T-cell (primary cell): Measurements from ENCODE around the gene VTI1A. TPM values are rescaled to one million over a fixed set of nuclear protein-coding genes. Genes with fewer than 3 reads are reported as not detected.

Source experiments
- ATAC-seq, 4 experiments: fragments of 200-7000 bp in 3 of 4; fragments of 150-1000 bp in 1 of 4; cut with Tn5 transposase; replicated peaks in 1 of 4; 1 replicate in 3 of 4; 2 replicates in 1 of 4; pipeline ENCODE4 v1.10.0; 2021; ENCODE audit warnings: moderate library complexity in 3 of 4, mild to moderate bottlenecking in 2 of 4, moderate number of reproducible peaks in 1 of 4
- CTCF ChIA-PET, 2 donors: fragments of 300-600 bp; sonication (Branson Sonifier 250); formaldehyde crosslinking; loops; one replicate each; lab custom pipeline; 2022; ENCODE audit warnings: antibody characterized with exemption in 2 of 2; lab: Charles Lee
- POLR2A ChIA-PET, 2 donors: fragments of 300-600 bp; sonication (Branson Sonifier 250); formaldehyde crosslinking; loops; one replicate each; lab custom pipeline; 2022; ENCODE audit warnings: antibody characterized with exemption in 2 of 2; lab: Charles Lee
- DNase-seq, 35 experiments: peaks; one replicate each; pipeline versions ENCODE4 v3.0.0 to v3.0.0-alpha.2; 2013 to 2023
- H3K27ac ChIP-seq: one replicate; pipeline ENCODE4 v1.5.1; 2013; ENCODE audit warnings: low read length
- H3K27me3 ChIP-seq, 2 experiments: replicated peaks in 1 of 2; 1 replicate in 1 of 2; 2 replicates in 1 of 2; pipeline versions ENCODE4 v1.6.1 to v1.7.0; 2013; ENCODE audit warnings: low read length in 1 of 2, mixed read lengths in 1 of 2; ENCODE audit not compliant: control insufficient read depth in 2 of 2, insufficient read depth in 2 of 2; ENCODE audit errors: extremely low read depth in 1 of 2
- H3K36me3 ChIP-seq, 2 donors: 1 replicate in 1 of 2; 2 replicates in 1 of 2; pipeline versions ENCODE4 v1.6.1 to v1.7.0; 2013; ENCODE audit warnings: low read length in 1 of 2; ENCODE audit not compliant: control insufficient read depth in 2 of 2, insufficient read depth in 1 of 2; ENCODE audit errors: extremely low read depth in 1 of 2
- H3K4me1 ChIP-seq, 2 experiments: 1 replicate in 1 of 2; 2 replicates in 1 of 2; pipeline versions ENCODE4 v1.6.1 to v1.7.0; 2013; ENCODE audit warnings: low read length in 2 of 2, mixed read lengths in 1 of 2; ENCODE audit not compliant: insufficient read depth in 2 of 2, control insufficient read depth in 1 of 2; ENCODE audit errors: extremely low read depth in 1 of 2
- H3K4me3 ChIP-seq, 2 donors: 1 replicate in 1 of 2; 2 replicates in 1 of 2; pipeline versions ENCODE4 v1.5.1 to v1.7.0; 2013; ENCODE audit warnings: mild to moderate bottlenecking in 2 of 2, low read length in 1 of 2, moderate library complexity in 1 of 2; ENCODE audit not compliant: control insufficient read depth in 1 of 2; ENCODE audit errors: extremely low read depth in 1 of 2
- H3K9me3 ChIP-seq: 2 replicates; pipeline ENCODE4 v1.7.0; 2013
- H3K27ac Mint-ChIP-seq, 2 donors: one replicate each; pipeline ENCODE4 v1.8.0; 2020 to 2021; ENCODE audit warnings: mild to moderate bottlenecking in 2 of 2, mixed read lengths in 2 of 2
- H3K27me3 Mint-ChIP-seq, 2 donors: one replicate each; pipeline ENCODE4 v1.8.0; 2021 to 2022; ENCODE audit warnings: mixed read lengths in 2 of 2
- H3K36me3 Mint-ChIP-seq: one replicate; pipeline ENCODE4 v1.8.0; 2021; ENCODE audit warnings: mixed read lengths
- H3K4me1 Mint-ChIP-seq, 3 donors: one replicate each; pipeline ENCODE4 v1.8.0; 2020 to 2022; ENCODE audit warnings: mixed read lengths in 3 of 3, mild to moderate bottlenecking in 1 of 3
- H3K4me3 Mint-ChIP-seq, 3 donors: one replicate each; pipeline ENCODE4 v1.8.0; 2020 to 2022; ENCODE audit warnings: mild to moderate bottlenecking in 3 of 3, mixed read lengths in 3 of 3, moderate library complexity in 3 of 3
- H3K9me3 Mint-ChIP-seq, 3 donors: one replicate each; pipeline ENCODE4 v1.8.0; 2020 to 2022; ENCODE audit warnings: mixed read lengths in 3 of 3
- WGBS: methylation state at CpG from one replicate; pipeline ENCODE4 v1.1.5; 2013; ENCODE audit warnings: missing lambda C conversion rate; ENCODE audit not compliant: insufficient coverage; 5-methylcytosine and 5-hydroxymethylcytosine counted together
- total RNA-seq, 35 experiments: library from RNA in 6 of 35; stranded (reverse) in 6 of 35; fragments of 120-200 nt in 1 of 35; gene quantifications; one replicate each; pipeline versions ENCODE4 v1.2.1 to v1.2.4 and lab custom pipeline; 2013 to 2026

The VTI1A gene
- total RNA-seq, 5 donors from 2014 or later (not counting 1 experiment from before 2014, with no cell fraction given) = 41.3 to 53.6 (median 43.5) TPM

DNA sequence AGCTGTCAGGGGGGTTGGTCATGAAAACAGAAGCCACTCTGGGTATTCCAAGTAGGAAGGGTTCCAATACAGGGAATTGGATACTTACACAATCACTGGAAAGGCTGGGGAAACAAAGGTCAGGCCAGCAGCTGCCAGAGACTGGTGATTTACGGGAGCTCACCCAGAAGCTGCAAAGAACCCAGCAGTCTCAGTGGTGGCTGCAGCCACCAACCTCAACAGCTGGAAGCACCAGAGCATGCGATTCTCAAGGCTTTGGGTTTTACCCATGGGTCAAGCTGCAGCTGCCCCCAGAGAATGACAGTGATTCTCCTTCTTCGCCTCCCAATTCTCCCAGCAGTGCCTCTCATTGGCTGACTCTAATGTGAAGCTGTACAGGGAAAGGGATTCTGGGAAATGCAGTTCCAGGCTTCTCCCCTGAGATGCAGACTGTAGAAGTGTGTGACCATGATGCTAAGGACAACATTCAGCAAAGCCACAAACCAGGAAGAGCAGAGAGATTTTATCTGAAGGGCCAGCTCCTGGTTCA is 395.9 kb downstream of the VTI1A start:
- Histone ChIP-seq H3K27me3 (no peaks in the 10 kb centered on the region), H3K4me3 (no peak overlapping the region), H3K4me1 (no peaks in the 10 kb centered on the region), H3K27ac (no peak overlapping the region), H3K36me3 (no peaks in the 10 kb centered on the region), H3K9me3 (no peaks in the 10 kb centered on the region)
- ATAC-seq (no peak), DNase-seq (no peak)
- H3K36me3 Mint-ChIP-seq = peaks cover 7% of the 10 kb centered on the region
- H3K27ac Mint-ChIP-seq = no peak overlapping the region
- peaks cover 15 to 28% (median 17%) of the 10 kb centered on the region in 3 donors for H3K9me3 Mint-ChIP-seq
- no peaks in the 10 kb centered on the region for H3K27me3 Mint-ChIP-seq
- ChIA-PET POLR2A (no interaction called here), CTCF (no interaction called here)
- no peak overlapping the region for H3K4me3 Mint-ChIP-seq
- 90% methylated on average over 2 of the region's 3 CpGs for WGBS
- H3K4me1 Mint-ChIP-seq = no peaks in the 10 kb centered on the region

- no peak for DNase-seq
- Mint-ChIP-seq H3K27me3 (no peaks in the 10 kb centered on the region), H3K27ac (no peak overlapping the region), H3K4me3 (no peak overlapping the region), H3K4me1 (no peaks in the 10 kb centered on the region), H3K36me3 (peaks cover 7% of the 10 kb centered on the region), H3K9me3 (peaks cover 15 to 35% (median 19%) of the 10 kb centered on the region in 3 donors)
- H3K27me3 ChIP-seq = no peaks in the 10 kb centered on the region
- no peak overlapping the region for H3K4me3 ChIP-seq
- WGBS = 42% methylated on average over 2 of the region's 3 CpGs
- ATAC-seq = no peak
- H3K36me3 ChIP-seq = no peaks in the 10 kb centered on the region
- no peaks in the 10 kb centered on the region for H3K9me3 ChIP-seq
- POLR2A ChIA-PET = no interaction called here
- CTCF ChIA-PET = no interaction called here
- H3K27ac ChIP-seq = no peak overlapping the region
- H3K4me1 ChIP-seq = no peaks in the 10 kb centered on the region
Measured at GRCh38 chr10:112843623-112844022, 396.6 kb downstream of the VTI1A start.

GRCh38 chr10:112844681-112845544 is 397.9 kb downstream of the VTI1A start:
- H3K27me3 Mint-ChIP-seq = no peaks in the 10 kb centered on the region
- H3K36me3 Mint-ChIP-seq = peaks cover 7% of the 10 kb centered on the region
- ChIA-PET POLR2A (no interaction called here), CTCF (interaction anchor here in 1 of 2 donors (0.6 kb wide), 1 partner anchor 100 kb away, joined by 9 read pairs; no protein-coding TSS in a partner anchor)
- 87% methylated on average over 22 of the region's 27 CpGs for WGBS
- ATAC-seq (no peak), DNase-seq (no peak)
- peaks cover 15 to 37% (median 19%) of the 10 kb centered on the region in 3 donors for H3K9me3 Mint-ChIP-seq
- no peaks in the 10 kb centered on the region for H3K4me1 Mint-ChIP-seq
- no peak overlapping the region for H3K27ac Mint-ChIP-seq
- no peaks in the 10 kb centered on the region for H3K9me3 ChIP-seq
- no peak overlapping the region for H3K27ac ChIP-seq
- H3K4me1 ChIP-seq = no peaks in the 10 kb centered on the region
- H3K4me3 Mint-ChIP-seq = no peak overlapping the region
- H3K4me3 ChIP-seq = no peak overlapping the region
- no peaks in the 10 kb centered on the region for H3K27me3 ChIP-seq
- no peaks in the 10 kb centered on the region for H3K36me3 ChIP-seq

DNA sequence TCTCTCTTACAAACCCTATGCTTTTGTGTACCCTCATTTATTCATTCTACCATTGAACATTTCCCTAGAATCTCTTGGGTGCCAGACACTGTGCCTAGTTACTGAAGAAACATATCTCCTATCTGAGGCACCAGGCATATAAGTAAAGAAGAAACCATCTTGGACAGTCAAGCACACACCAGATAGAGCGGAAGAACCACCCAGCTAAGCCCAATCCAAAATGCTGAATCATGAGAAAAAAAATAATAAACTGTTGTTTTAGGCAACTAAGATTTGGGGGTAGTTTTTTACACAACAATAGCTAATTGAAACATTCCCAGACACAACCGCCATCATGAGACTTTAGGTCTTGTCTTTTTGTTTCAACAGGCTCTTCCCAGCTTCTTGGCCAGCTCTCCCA is 400.8 kb downstream of the VTI1A start:
- Histone ChIP-seq H3K27ac (no peak overlapping the region), H3K4me1 (no peaks in the 10 kb centered on the region), H3K9me3 (no peaks in the 10 kb centered on the region), H3K27me3 (no peaks in the 10 kb centered on the region), H3K36me3 (no peaks in the 10 kb centered on the region), H3K4me3 (no peak overlapping the region)
- no peak for ATAC-seq
- H3K4me3 Mint-ChIP-seq = no peak overlapping the region
- H3K27me3 Mint-ChIP-seq = no peaks in the 10 kb centered on the region
- peaks cover 9 to 28% (median 15%) of the 10 kb centered on the region in 3 donors for H3K9me3 Mint-ChIP-seq
- WGBS = 100% methylated on average over 1 of the region's 2 CpGs
- DNase-seq = no peak
- H3K4me1 Mint-ChIP-seq = no peaks in the 10 kb centered on the region
- POLR2A ChIA-PET = no interaction called here
- CTCF ChIA-PET = no interaction called here
- H3K27ac Mint-ChIP-seq = no peak overlapping the region
- H3K36me3 Mint-ChIP-seq = peaks cover 7% of the 10 kb centered on the region

- ATAC-seq (no peak), DNase-seq (no peak)
- WGBS = no CpG with 5 or more reads among the region's 2 CpGs
- Histone ChIP-seq H3K36me3 (no peaks in the 10 kb centered on the region), H3K4me1 (no peaks in the 10 kb centered on the region), H3K4me3 (no peak overlapping the region), H3K27ac (no peak overlapping the region), H3K9me3 (no peaks in the 10 kb centered on the region), H3K27me3 (no peaks in the 10 kb centered on the region)
- CTCF ChIA-PET = no interaction called here
- Mint-ChIP-seq H3K36me3 (peaks cover 7% of the 10 kb centered on the region), H3K4me1 (no peaks in the 10 kb centered on the region), H3K4me3 (no peak overlapping the region), H3K27me3 (no peaks in the 10 kb centered on the region), H3K27ac (no peak overlapping the region), H3K9me3 (peaks cover 9 to 28% (median 15%) of the 10 kb centered on the region in 3 donors)
- POLR2A ChIA-PET = no interaction called here
Measured at GRCh38 chr10:112848228-112848627, 401.2 kb downstream of the VTI1A start.

DNA sequence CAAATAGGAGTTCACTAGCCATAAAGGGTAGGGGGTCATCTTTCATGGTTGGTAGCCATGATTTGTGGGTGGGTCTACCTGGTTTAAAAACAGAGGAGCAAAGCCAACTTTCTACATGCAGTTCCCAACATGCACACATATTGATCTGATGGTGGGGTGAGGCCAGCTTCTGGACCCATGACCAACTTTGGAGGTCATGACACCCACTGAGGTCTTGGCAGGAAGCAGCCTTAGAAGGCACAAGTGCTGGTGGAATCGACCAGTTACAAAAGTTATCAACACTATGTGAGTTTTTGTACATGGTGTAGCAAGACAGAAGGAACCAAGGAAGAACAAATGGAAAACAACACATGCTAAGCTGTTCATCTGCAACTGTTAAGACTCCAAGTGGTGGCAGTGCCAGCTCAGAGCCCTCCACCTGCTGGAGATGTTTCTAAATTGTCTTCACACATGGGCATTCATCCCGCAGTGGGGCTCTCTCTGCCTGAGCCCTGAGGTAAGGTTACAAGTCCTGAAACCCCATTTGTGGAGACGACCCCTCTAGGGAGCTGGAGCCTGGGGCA is 401.9 kb downstream of the VTI1A start:
- DNase-seq = no peak
- ChIA-PET POLR2A (no interaction called here), CTCF (no interaction called here)
- 100% methylated on average over 2 of the region's 3 CpGs for WGBS
- Mint-ChIP-seq H3K27ac (no peak overlapping the region), H3K9me3 (peaks cover 9 to 28% (median 15%) of the 10 kb centered on the region in 3 donors), H3K27me3 (no peaks in the 10 kb centered on the region), H3K4me3 (no peak overlapping the region), H3K36me3 (peaks cover 7% of the 10 kb centered on the region), H3K4me1 (no peaks in the 10 kb centered on the region)
- no peaks in the 10 kb centered on the region for H3K27me3 ChIP-seq
- H3K4me3 ChIP-seq = no peak overlapping the region
- H3K36me3 ChIP-seq = no peaks in the 10 kb centered on the region
- H3K9me3 ChIP-seq = no peaks in the 10 kb centered on the region
- no peaks in the 10 kb centered on the region for H3K4me1 ChIP-seq
- H3K27ac ChIP-seq = no peak overlapping the region
- ATAC-seq = no peak
